ENCODE data around the gene ABCD3. TPM values are rescaled to one million over a fixed set of nuclear protein-coding genes. Genes with fewer than 3 reads are reported as not detected.
"Not testable (repeated sequence)": the region's sequence is repeated elsewhere in the genome, so short reads cannot be mapped to it uniquely, and the experiment has no call there.

Gene ABCD3
- total and polyA plus RNA-seq, 2 of the 13 experiments (the other 11 are each of a cell fraction or from before 2014, with no cell fraction given): 27.5 to 166 TPM

GRCh38 chr1:94428927-94429528 is 10.8 kb downstream of the ABCD3 start (continued):
- TF ChIP-seq ZNF264 (CRISPR knock-in tag; IDR thresholded peaks at IDR 0.05): 0 out of 2 replicates have a peak, but pooled peaks have one; percentile 34
- TF ChIP-seq GFI1 (CRISPR knock-in tag; IDR thresholded peaks at IDR 0.05; ENCODE audit: borderline replicate concordance): 0 out of 2 replicates have a peak, but pooled peaks have one; percentile 31

- H3K9ac ChIP-seq (ENCODE audit: insufficient read depth, low read depth, low read length); FAIRE-seq; DNase-seq (ENCODE audit: low spot score); H3K4me3 ChIP-seq (replicated peaks in 1 of 3; ENCODE audit: insufficient read depth in 1 of 3, low read depth in 2 of 3, low read length in 3 of 3); BruUV-seq (replicated peaks); H2AFZ ChIP-seq (ENCODE audit: low read length); intact Hi-C loops (cut with micrococcal nuclease; ENCODE audit: unreplicated experiment); H3K27me3 ChIP-seq (ENCODE audit: control insufficient read depth in 1 of 2, insufficient read depth in 2 of 2, low read length in 2 of 2); H3K9me3 ChIP-seq (ENCODE audit: low read length); in situ Hi-C loops (cut with HindIII; ENCODE audit: extremely low pct_ligation_motif_present, low pct_unique_long_range_greater_than_20kb); H3K36me3 ChIP-seq (replicated peaks in 1 of 2; ENCODE audit: control insufficient read depth in 1 of 2, insufficient read depth in 2 of 2, low read length in 2 of 2); CTCF ChIA-PET (ENCODE audit: low intra/inter-chr PET ratio, low total read pairs); TF ChIP-seq SOX6 (IDR thresholded peaks at IDR 0.05): not testable (repeated sequence)
- H3K4me1 ChIP-seq (ENCODE audit: insufficient read depth, low read length): peaks cover 80% of the 10 kb centered on the region
- TF ChIP-seq RBM22 (optimal IDR thresholded peaks at IDR 0.05; ENCODE audit: low read length) (peak; percentile 46), ELF3 (CRISPR knock-in tag; IDR thresholded peaks at IDR 0.05) (0 out of 2 replicates have a peak, but pooled peaks have one; percentile 19), HNF4A (CRISPR knock-in tag; IDR thresholded peaks at IDR 0.05) (peak; percentile 46), SAP130 (CRISPR knock-in tag; IDR thresholded peaks at IDR 0.05; ENCODE audit: low read depth) (peak; percentile 50), SOX6 (CRISPR knock-in tag; IDR thresholded peaks at IDR 0.05) (0 out of 2 replicates have a peak, but pooled peaks have one; percentile 14), ZFX (CRISPR knock-in tag; IDR thresholded peaks at IDR 0.05; ENCODE audit: low read depth) (peak; percentile 16; the same call in 1 of the 2 replicates)
- TF ChIP-seq, protein P1, sequence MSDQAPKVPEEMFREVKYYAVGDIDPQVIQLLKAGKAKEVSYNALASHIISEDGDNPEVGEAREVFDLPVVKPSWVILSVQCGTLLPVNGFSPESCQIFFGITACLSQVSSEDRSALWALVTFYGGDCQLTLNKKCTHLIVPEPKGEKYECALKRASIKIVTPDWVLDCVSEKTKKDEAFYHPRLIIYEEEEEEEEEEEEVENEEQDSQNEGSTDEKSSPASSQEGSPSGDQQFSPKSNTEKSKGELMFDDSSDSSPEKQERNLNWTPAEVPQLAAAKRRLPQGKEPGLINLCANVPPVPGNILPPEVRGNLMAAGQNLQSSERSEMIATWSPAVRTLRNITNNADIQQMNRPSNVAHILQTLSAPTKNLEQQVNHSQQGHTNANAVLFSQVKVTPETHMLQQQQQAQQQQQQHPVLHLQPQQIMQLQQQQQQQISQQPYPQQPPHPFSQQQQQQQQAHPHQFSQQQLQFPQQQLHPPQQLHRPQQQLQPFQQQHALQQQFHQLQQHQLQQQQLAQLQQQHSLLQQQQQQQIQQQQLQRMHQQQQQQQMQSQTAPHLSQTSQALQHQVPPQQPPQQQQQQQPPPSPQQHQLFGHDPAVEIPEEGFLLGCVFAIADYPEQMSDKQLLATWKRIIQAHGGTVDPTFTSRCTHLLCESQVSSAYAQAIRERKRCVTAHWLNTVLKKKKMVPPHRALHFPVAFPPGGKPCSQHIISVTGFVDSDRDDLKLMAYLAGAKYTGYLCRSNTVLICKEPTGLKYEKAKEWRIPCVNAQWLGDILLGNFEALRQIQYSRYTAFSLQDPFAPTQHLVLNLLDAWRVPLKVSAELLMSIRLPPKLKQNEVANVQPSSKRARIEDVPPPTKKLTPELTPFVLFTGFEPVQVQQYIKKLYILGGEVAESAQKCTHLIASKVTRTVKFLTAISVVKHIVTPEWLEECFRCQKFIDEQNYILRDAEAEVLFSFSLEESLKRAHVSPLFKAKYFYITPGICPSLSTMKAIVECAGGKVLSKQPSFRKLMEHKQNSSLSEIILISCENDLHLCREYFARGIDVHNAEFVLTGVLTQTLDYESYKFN (CRISPR knock-in tag; conservative IDR thresholded peaks at IDR 0.05): peak; percentile 52
- POLR2A ChIA-PET: interaction anchor here (0.8 to 1.2 kb wide), 4 partner anchors 9 to 45 kb away, joined by 3 to 6 read pairs (median 4); partner anchors contain the start of gene ABCD3
- ATAC-seq: peak; percentile 42; the same call in 2 of the 3 replicates
- peak overlapping the region; percentile 55 for H3K4me2 ChIP-seq (ENCODE audit: low read depth, low read length)
- peaks cover 48% of the 10 kb centered on the region for H4K20me1 ChIP-seq (ENCODE audit: insufficient read depth, low read length)
- peaks cover 99% of the 10 kb centered on the region for H3K79me2 ChIP-seq (ENCODE audit: insufficient read depth, low read length)
- H3K27ac ChIP-seq (ENCODE audit: extremely low read length, insufficient read depth, low read length): peak overlapping the region; percentile 56
- WGBS (ENCODE audit: low lambda C conversion rate): 15% methylated on average over 1 of the region's 1 CpG
Measured at GRCh38 chr1:94430066-94430465, 11.9 kb downstream of the ABCD3 start.

All from HepG2 (cell line).